GM21717 (cell line): Measurements from ENCODE around the gene ATP8B3.

Experiments
- ATAC-seq: cut with Tn5 transposase; IDR thresholded peaks from one replicate; pipeline ENCODE4 v1.9.1; 2021; ENCODE audit warnings: mild to moderate bottlenecking, moderate library complexity; ENCODE audit not compliant: unreplicated experiment

Gene ATP8B3

DNA sequence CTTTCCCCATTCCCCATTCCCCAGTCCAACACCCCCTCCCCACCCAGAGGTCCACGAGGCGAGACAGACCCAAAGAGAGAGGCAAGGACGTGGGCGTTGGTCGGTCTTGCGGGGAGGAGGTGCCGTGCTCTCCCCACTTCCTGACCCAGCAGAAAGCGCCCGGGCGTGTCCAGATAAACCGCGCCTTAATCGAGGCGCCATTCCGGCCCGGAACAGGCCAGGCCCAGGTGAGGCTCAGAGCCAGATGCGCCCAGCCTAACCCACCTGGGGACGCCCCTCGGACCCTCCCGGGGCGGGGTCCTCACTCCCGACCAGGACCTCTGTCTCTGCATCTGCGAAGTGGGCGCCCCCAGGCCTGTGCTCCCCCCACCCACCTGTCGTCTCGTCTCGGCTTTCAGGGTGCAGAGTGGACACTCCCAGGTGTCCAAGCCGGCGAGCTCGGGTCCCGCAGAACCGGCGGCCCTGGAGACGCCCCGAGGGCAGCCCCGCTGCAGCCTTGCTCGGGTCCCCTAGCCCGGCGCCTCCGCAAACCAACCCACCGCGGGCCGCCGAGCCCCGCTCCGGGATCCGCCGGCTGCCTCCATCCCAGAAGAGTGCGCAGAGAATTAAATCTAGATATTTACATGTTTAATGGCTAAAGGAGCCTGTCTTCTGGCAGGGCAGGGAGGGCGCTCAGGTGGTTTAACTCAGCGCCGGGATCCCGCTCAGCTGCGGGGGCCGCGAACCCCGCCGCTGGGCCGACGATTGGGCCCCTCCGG is 63.8 kb downstream of the ATP8B3 start:
- ATAC-seq = no peak

DNA sequence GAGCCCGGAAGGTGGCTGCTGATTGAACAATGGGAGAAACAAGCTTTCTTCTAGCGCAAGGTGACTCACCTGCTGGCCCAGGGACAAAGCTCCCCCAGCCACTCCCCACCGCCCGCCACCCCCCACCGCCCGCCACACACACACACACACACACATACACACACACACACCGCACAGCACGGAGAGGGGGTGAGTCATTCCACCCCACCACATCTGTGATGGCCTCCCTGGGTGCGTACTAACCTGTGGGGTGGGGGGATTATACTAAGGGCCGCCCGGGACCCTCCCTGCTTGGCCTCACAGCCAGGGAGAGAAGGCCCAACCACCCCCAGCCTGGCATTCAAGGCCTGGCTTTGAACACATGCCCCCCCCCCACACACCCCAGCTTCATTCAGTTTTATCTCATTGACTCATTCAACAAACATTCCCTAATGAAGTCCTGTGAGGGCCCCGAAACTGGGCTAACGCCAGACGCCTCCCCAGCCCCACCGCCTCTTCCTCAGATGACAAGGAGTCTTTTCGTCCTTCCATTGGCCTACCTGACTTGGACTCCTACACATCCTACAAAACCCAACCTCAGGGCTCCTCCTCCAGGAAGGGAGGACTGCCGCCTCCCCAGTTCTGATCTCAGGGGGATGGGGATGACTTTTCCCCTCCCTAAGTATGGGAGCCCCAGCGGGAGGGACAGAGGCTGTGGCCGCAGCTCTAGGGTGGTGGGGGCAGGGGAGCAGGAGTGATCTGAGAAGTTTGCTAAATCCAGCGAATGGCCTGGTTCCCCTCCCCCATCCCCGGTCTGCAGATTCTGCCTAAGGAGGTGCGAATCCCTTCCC is 64.6 kb downstream of the ATP8B3 start:
- no peak for ATAC-seq

DNA sequence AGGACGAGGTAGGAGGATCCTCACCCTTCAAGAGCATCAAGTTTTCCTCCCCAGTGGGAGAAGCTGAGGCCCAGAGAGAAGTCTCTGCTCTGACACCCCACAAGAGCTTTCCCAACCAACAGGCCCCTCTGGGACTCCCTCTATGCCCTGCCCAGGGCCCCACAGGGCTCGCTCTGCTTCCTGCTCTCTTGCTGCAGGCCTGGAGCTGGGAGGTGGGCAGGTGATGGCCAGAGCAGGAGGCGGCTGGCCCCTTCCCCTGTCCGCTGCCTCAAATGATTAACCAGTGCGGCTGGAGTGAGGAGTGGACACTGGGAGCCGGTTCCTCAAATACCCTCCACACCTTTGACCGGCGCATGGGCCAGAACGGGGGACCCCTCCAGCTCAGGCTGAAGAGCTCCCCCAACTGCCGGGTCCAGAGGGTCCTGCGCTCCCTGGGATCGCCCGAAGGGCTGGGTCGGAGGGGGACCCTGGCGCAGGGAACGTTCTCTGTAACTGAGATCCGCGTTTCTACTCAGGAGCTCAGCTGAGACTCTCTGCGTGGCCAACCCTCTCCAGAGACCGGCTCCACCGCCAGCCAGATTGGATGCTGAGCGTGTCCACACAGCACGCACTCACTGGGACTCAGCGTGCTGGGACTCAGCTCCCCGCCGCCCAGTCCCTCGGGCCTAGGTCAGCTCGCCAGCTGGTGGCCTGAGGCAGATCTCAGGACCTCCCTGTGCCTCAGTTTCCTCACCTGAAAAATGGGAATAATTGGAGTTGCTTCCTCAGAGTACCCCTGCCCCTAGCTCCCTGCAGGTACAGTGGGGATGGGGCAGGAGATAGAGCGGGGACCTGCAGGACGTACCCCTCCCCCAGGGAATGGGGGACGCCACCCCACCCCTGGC is 65.4 kb downstream of the ATP8B3 start:
- no peak for ATAC-seq

DNA sequence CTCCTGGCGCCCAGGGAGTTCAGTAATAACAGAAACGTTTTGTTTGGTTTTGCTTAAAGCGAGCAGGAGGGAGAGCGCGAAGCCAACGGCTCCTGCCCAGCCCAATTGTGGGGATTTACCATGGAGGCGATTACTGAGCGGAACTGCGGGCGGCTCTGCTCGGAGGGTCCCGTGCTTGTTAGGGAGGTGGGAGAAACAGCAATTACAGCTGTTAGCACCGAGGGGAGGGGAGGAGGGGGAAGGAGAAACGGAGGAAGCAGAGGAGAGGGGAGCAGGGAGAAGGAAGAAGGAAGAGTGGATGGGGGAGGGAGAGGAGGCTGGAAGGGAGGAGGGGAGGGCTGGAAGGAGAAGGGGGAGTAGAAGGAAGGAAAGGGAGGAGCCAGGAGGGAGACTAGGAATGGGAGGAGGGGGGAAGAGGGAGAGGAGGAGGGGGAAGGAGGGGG is 66.5 kb downstream of the ATP8B3 start:
- ATAC-seq = no peak

DNA sequence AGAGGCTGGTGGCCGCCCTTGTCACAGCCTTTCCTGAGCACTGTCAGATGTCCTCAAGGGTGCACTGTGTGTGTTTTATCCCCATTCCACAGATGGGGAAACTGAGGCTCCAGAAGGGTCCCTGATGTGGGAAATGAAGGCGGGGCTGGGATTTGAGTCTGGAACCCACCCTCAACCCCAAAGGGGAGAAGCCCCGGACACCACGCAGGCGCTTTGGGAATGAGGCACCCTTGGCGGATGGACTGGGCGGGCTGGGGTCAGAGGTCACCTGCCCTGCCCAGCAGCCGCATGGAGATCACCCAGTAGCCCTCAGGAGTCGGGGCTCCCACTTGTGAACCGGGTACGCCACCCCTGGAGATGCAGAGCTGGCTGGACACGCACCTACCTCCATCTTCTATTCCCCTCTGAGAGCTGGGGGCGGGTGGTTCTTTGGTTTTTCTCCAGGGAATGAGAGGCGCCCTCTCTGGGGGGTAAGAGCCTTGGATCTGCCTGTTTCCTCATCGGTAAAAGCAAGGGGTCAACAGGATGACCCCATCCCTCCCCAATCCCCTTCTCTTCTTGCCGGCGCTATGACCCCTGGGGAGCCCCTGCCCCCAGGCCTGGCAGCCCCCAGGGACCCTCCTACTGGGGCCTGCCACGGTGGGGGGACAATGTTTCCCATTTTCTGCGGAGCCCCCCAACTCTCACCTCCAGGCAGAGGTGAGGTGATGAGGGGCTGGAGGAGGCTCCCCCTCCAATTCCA is 67.1 kb downstream of the ATP8B3 start:
- no peak for ATAC-seq

DNA sequence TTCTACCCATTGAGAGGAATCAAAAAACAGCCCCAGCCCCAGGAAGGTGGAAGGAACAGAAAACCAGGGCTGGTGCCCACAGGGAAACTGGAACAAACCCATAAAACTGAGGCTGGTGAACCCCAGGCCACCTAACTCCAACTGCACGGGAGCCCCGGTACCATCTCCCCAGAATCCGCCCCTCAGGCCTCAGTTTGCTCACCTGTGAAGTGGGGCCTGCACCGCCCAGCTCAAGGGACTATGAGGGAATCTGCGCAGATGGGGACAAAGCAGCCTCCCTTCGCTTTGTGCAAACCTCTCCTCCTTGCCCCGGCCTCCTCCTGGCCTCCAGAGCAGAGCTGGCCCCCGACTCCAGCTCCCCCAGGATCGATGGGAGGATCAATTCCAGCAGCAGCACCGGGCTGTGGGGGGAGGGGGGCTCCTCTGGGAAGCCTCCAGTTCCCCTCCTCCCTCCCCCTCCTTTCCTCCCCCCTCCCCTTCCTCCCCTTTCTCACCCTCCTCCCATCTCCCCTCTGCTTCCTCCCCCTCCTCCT is 67.9 kb downstream of the ATP8B3 start:
- ATAC-seq = no peak

DNA sequence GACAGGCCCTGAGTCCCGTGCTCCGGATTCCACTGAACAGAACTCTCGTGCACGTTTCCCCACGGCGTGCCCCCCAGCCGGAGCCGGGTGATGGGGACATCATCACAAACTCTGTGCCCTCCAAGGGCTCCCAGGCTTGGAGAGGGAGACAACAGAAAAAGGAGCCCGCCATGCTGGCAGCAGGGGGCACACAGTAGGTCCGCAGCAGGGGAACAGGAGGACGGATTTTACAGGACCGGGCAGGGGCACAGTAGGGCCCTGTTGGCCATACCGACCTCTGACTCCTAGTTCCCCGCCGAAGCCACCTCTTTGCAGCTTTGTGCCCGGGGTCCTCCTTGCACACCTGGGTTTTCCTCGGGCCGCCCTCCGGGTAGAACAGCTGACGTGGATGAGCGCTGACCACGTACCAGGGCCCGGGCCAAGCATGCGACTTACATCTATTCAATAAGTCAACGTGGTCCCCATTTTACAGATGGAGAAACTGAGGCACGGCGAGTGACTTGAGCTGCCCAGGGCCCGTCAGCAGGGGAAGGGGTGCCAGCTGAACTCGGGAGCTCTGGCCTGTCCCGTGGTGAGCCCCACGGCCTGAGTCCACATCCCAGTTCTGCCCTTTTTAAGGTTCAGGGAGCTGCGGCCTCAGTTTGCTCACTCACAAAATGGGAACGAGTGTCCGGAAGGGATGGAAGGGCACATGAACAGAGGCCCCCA is 68.9 kb downstream of the ATP8B3 start:
- ATAC-seq = no peak

DNA sequence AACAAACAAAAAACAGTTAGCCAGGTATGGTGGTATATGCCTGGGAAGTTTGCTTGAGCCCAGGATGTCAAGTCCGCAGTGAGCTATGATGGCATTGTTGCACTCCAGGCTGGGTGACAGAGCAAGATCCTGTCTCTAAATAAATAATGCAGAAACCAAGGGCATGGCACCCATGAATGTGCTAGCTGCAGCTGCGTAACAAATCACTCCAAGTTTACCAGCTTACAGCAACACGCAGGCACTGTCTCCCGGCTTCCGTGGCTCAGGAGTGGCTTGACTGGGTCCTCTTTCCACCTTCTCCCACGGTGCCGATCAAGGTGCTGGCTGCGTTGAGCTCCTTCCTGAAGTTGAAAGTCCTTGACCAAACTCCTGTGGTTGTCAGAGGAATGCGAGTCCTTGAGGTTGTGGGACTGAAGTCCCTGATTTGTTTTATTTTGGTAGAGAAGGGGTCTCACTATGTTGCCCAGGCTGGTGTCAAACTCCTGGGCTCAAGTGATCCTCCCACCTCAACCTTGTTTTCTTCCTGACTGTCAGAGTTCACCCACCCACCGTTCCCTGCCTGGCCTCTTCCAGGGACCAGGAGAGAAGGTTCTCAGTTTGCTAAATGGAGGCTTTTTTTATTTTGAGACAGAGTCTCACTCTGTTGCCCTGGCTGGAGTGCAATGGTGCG is 72.0 kb downstream of the ATP8B3 start:
- ATAC-seq = no peak

DNA sequence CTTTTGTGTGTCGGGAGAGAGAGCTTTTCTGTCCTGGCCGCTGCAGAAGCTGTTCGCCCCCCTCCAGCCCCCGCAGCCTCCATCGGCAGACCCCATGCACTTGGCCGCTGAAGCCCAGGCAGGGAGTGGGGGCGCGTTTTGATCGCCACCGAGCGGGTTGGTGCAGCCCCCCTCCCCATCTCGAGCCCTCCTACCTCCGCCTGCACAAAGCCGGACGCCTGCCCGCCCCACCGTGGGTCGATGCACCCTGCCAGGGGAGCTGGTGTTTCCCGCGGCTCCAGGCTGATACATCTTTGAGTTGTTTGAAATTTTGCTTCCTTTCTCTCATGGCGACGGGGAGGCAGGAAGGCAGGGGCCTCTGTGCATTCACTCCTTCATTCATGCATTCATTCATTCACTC is 75.1 kb downstream of the ATP8B3 start:
- no peak for ATAC-seq

DNA sequence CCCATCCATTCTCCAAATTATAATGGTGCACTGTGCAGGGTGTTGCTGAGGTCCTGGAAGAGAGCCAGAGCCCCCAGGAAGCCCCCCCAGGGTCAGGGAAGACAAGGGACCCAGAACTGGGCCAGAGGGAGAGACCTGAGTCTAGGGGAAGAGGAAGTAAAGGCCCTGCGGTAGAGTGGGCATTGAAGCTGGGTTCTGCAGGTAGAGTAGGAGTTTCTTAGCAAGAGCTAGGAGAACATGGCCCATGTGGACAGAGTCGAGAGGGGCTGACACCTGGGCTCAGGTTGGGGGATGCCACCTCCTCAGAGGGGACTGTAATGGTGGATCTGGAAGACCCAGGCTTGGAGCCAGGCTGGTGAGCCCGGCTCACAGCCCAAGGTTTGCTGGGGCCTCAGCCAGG is 75.8 kb downstream of the ATP8B3 start:
- no peak for ATAC-seq

DNA sequence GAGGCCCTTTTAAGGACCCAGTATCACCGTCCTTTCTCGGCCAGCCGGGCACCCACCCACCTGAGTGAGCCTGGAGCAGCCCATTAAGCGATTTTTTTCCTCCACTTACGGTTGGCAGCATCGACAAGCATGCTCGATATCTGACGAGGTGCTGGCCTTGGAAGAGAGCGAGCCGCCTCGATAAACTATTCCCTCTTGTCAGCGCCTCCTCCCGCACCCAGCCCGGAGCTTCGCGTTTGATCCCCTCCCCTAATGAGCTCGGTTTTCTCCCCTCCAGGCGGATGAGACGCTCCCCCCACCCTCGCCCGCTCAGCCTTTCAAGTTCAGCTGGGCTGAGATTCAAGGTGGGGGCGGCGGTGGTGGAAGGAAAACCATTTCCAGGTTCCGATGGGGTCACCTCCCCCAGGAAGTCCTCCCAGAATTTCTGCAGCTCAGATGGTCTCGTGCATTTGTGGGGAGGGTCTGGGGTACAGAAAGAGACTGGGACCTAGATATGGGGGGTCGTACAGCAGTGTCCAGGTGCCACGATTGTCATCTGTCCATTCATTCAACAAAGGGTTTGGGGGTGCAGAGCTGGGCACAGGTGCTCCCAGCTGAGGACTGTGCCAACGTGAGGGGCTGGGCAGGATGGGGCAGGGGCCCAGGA is 77.6 kb downstream of the ATP8B3 start:
- no peak for ATAC-seq
